22Rv1 (cell line): ENCODE measurements around the gene GTF2A1.

Experiments
- H3K27ac ChIP-seq: fragments of 450-650 bp; 2 replicates; pipeline ENCODE4 v1.5.1; 2017
- ZFX ChIP-seq: fragments of 450-650 bp; IDR thresholded peaks from 2 replicates; pipeline ENCODE4 v1.6.1; 2017; ENCODE audit warnings: antibody characterized with exemption, borderline replicate concordance
- TF ChIP-seq, protein P1 (sequence below): fragments of 450-650 bp; IDR thresholded peaks from 2 replicates; pipeline ENCODE4 v1.5.1; 2017; ENCODE audit warnings: mild to moderate bottlenecking

GTF2A1 gene

DNA sequence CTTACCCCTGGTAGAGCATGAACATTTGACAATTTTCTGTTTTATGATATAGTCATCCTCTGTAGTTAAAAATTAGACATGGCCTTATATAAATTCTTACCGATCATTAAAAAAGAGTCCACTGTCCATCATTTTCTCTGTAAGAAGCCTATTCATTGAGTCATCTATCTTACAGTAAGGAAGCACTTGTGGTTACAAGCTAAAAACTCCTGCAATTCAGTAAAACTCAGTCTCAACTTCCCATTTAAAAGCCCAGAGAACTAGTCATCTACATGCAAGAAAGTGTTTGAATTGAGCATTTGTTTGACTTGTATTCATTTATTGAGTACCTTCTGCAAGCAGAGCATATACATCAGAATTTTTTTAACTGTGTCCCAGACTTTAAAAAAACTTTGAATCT, 63.3 kb downstream of the GTF2A1 start:
- H3K27ac ChIP-seq, result no peak overlapping the region
- no peak for TF ChIP-seq ZFX
- TF ChIP-seq, protein P1, sequence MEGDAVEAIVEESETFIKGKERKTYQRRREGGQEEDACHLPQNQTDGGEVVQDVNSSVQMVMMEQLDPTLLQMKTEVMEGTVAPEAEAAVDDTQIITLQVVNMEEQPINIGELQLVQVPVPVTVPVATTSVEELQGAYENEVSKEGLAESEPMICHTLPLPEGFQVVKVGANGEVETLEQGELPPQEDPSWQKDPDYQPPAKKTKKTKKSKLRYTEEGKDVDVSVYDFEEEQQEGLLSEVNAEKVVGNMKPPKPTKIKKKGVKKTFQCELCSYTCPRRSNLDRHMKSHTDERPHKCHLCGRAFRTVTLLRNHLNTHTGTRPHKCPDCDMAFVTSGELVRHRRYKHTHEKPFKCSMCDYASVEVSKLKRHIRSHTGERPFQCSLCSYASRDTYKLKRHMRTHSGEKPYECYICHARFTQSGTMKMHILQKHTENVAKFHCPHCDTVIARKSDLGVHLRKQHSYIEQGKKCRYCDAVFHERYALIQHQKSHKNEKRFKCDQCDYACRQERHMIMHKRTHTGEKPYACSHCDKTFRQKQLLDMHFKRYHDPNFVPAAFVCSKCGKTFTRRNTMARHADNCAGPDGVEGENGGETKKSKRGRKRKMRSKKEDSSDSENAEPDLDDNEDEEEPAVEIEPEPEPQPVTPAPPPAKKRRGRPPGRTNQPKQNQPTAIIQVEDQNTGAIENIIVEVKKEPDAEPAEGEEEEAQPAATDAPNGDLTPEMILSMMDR, result no peak

DNA sequence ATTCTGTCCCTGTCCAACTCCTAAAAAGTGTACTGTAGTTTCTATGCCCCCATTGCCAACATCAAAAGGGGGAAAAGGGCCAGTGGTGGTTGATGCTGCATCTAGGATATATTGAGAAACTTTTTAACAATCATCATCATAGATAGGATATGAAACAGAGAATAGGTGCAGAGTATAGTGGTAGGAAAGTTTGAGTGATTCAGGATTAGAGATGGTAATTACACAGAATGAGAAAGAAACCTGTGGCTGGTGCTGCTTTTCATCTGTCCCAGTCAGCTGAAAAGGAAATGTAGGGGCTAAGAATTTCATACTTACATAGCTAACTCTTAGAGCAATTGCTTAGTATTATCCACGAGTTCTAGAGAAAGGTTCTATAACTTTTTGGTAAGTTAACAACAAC, 67.6 kb downstream of the GTF2A1 start:
- no peak overlapping the region for H3K27ac ChIP-seq
- TF ChIP-seq ZFX, result no peak
- TF ChIP-seq, protein P1, result no peak

DNA sequence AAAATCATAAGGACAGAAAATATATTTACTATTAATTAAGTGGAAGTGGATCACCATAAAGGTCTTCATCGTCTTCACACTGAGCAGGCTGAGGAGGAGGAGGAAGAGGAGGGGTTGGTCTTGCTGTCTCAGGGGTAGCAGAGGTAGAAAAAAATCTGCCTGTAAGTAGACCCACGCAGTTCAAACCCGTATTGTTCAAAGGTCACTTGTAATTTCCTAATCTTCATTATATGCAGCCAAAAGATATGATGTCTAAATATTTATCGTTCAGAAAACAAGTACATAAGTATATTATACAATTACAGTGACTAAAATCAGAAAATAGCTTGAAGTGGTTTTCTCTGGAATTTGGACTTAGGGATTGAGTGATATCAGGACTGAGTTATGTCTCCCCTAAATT, 72.1 kb downstream of the GTF2A1 start:
- TF ChIP-seq, protein P1, result no peak
- no peak for TF ChIP-seq ZFX
- H3K27ac ChIP-seq, result no peak overlapping the region

DNA sequence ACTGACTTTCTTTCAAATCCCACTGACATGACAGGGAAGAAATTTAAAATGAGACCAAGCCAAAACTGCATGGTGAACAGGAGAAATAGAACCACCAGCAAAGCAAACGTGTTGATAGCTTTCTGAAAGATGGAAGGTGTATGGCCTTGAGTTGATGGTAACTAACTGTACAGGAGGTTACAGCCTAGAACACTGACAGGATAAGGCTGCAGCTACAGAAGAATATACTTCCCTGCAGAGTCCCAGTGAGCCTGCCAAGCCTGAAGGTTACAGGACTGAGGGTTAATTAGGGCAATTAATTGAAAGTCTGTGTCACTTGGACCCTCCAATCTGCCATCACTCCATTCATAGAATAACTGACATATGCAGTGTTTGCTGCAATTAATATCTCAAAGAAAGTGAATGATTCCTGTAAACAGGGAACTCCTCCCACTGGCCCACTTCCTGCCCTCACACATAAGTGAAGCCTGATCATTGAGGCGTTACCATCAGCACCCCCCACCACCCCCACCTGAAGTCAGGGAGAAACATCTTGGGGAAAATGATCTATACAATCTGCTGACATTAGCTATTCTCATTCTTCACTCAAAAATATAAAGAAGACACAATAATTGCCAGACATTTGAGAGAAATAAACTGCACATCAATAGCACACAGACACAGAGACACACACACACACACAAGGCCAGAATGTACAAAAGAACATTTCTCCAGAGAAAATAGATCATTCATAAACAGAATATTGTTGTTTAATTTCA, 73.4 kb downstream of the GTF2A1 start:
- no peak for TF ChIP-seq ZFX
- TF ChIP-seq, protein P1, result no peak

DNA sequence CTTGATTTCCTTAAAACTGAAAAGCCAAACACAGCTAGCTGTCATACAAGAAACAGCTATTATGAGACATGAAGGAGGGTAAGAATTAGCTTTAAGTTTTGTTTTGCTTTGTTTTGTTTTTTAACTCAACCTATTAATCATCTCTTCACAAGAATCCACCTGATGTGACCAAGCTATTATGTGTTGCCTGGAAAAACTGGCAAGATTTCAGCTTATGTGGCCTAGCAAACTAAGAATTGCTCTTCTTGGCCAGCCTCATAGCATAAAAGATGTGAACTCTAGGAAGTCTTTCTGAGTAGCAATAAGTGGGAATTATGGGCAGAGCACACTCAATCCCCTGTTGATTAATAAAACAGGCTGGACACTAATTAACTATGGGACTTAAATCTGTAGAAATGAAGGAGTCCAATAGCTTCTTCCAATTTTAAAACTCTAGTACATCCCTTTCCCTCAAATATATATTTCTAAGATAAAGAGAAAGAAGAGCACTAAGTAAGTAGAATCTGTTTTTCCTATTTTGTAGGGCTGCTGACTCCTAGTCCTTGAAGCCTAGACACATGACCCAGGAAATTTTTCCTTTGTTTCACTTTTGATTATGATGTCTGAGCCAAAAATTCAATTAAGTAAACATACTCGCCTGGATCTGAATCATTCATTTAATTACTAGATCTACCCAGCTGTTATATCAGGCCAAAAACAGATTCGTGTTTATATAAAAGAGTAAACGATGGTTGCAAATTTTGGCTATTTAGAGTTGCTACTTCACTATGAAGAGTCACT, 75.7 kb downstream of the GTF2A1 start:
- H3K27ac ChIP-seq, result peak overlapping the region; percentile 58
- TF ChIP-seq, protein P1, result no peak
- TF ChIP-seq ZFX, result no peak

More for the DNA sequence above, 73.4 kb downstream of the GTF2A1 start:
- H3K27ac ChIP-seq, result no peak overlapping the region

DNA sequence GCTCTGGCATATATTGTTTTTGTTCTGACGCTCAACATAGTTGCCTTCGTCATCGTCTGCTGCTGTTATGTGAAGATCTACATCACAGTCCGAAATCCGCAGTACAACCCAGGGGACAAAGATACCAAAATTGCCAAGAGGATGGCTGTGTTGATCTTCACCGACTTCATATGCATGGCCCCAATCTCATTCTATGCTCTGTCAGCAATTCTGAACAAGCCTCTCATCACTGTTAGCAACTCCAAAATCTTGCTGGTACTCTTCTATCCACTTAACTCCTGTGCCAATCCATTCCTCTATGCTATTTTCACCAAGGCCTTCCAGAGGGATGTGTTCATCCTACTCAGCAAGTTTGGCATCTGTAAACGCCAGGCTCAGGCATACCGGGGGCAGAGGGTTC, 77.0 kb downstream of the GTF2A1 start:
- TF ChIP-seq, protein P1, result no peak
- TF ChIP-seq ZFX, result no peak
- peak overlapping the region; percentile 58; the same call in 1 of the 2 replicates for H3K27ac ChIP-seq

DNA sequence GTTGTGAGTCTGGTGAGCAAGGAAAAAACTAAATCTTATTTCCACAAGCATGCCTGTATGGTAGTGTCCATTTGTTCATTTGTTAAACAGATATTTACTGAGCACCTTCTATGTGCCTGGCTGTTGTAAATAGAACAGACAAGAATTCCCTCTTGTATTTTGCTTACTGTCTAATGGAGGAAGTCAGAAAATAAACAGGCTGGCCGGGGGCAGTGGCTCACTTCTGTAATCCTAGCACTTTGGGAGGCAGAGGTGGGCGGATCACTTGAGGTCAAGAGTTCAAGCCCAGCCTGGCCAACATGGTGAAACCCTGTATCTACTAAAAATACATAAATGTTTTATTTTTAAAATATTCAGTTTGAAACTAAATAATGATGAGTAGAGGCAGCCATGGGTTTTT, 79.3 kb downstream of the GTF2A1 start:
- TF ChIP-seq, protein P1, result no peak
- TF ChIP-seq ZFX, result no peak
- H3K27ac ChIP-seq, result no peak overlapping the region
